ENCODE measurements around the gene RAB11FIP4.

RAB11FIP4 gene

GRCh38 chr17:31433811-31434726, 42.6 kb downstream of the RAB11FIP4 start:
- TF ChIP-seq ZNF324 (tag by site-specific recombination; IDR thresholded peaks at IDR 0.05): no peak
- no peak for TF ChIP-seq SCRT1 (tag by site-specific recombination; IDR thresholded peaks at IDR 0.05; ENCODE audit: borderline replicate concordance)
- TF ChIP-seq EGR2 (tag by site-specific recombination; IDR thresholded peaks at IDR 0.05; ENCODE audit: low read depth): no peak
- TF ChIP-seq ZNF398 (tag by site-specific recombination; IDR thresholded peaks at IDR 0.05): no peak
- no peak for TF ChIP-seq ZNF692 (tag by site-specific recombination; IDR thresholded peaks at IDR 0.05)
- no peak for TF ChIP-seq ZXDB (tag by site-specific recombination; IDR thresholded peaks at IDR 0.05)
- no peak for TF ChIP-seq ZNF558 (tag by site-specific recombination; IDR thresholded peaks at IDR 0.05)
- TF ChIP-seq ZFHX2 (tag by site-specific recombination; conservative IDR thresholded peaks at IDR 0.05): no peak
- no peak for TF ChIP-seq ZNF791 (tag by site-specific recombination; IDR thresholded peaks at IDR 0.05)
- no peak for TF ChIP-seq ZEB2 (tag by site-specific recombination; IDR thresholded peaks at IDR 0.05)
- TF ChIP-seq ZNF140 (tag by site-specific recombination; IDR thresholded peaks at IDR 0.05): no peak

GRCh38 chr17:31434727-31435050, 43.2 kb downstream of the RAB11FIP4 start:
- H3K4me1 ChIP-seq (ENCODE audit: control insufficient read depth, insufficient read depth, low read length): no peaks in the 10 kb centered on the region
- H3K4me3 ChIP-seq (ENCODE audit: low read depth, low read length): no peak overlapping the region
- CTCF ChIA-PET: interaction anchor here (0.7 to 6.6 kb wide), 8 partner anchors 10 to 408 kb away, joined by 3 to 111 read pairs (median 4); no protein-coding TSS in a partner anchor
- H3K9me3 ChIP-seq (ENCODE audit: control insufficient read depth, insufficient read depth, low read depth, low read length): no peaks in the 10 kb centered on the region
- POLR2A ChIA-PET: no interaction called here
- no peak overlapping the region for H3K27ac ChIP-seq (ENCODE audit: extremely low read depth, low read depth, low read length)
- no peak for TF ChIP-seq ZSCAN5A (tag by site-specific recombination; IDR thresholded peaks at IDR 0.05)
- H3K36me3 ChIP-seq (ENCODE audit: control insufficient read depth in 2 of 2, insufficient read depth in 1 of 2, low read length in 2 of 2): no peaks in the 10 kb centered on the region

More at GRCh38 chr17:31433811-31434726, 42.6 kb downstream of the RAB11FIP4 start:
- no peak overlapping the region for H3K27ac ChIP-seq (ENCODE audit: extremely low read depth, low read depth, low read length)
- ChIA-PET CTCF (interaction anchor here (0.7 to 6.6 kb wide), 5 partner anchors 84 to 409 kb away, joined by 3 to 111 read pairs (median 4); no protein-coding TSS in a partner anchor), POLR2A (interaction anchor here (0.6 kb wide), 1 partner anchor 564 kb away, joined by 6 read pairs; no protein-coding TSS in a partner anchor)
- H3K4me3 ChIP-seq (ENCODE audit: low read depth, low read length): no peak overlapping the region
- H3K9me3 ChIP-seq (ENCODE audit: control insufficient read depth, insufficient read depth, low read depth, low read length): no peaks in the 10 kb centered on the region
- no peaks in the 10 kb centered on the region for H3K4me1 ChIP-seq (ENCODE audit: control insufficient read depth, insufficient read depth, low read length)
- no peaks in the 10 kb centered on the region for H3K36me3 ChIP-seq (ENCODE audit: control insufficient read depth in 2 of 2, insufficient read depth in 1 of 2, low read length in 2 of 2)

- Histone ChIP-seq H3K4me1 (ENCODE audit: control insufficient read depth, insufficient read depth, low read length) (no peaks in the 10 kb centered on the region), H3K36me3 (ENCODE audit: control insufficient read depth in 2 of 2, insufficient read depth in 1 of 2, low read length in 2 of 2) (no peaks in the 10 kb centered on the region), H3K27ac (ENCODE audit: extremely low read depth, low read depth, low read length) (no peak overlapping the region), H3K9me3 (ENCODE audit: control insufficient read depth, insufficient read depth, low read depth, low read length) (no peaks in the 10 kb centered on the region), H3K4me3 (ENCODE audit: low read depth, low read length) (no peak overlapping the region)
- TF ChIP-seq ZSCAN5A (tag by site-specific recombination; IDR thresholded peaks at IDR 0.05): no peak
- TF ChIP-seq ZNF121 (tag by site-specific recombination; IDR thresholded peaks at IDR 0.05): no peak
- no peak for TF ChIP-seq ZNF202 (tag by site-specific recombination; IDR thresholded peaks at IDR 0.05; ENCODE audit: borderline replicate concordance)
- TF ChIP-seq KLF10 (tag by site-specific recombination; IDR thresholded peaks at IDR 0.05): no peak
- TF ChIP-seq TCF7L2 (IDR thresholded peaks at IDR 0.05; ENCODE audit: borderline replicate concordance, low read depth, low read length): no peak
- ChIA-PET POLR2A (no interaction called here), CTCF (interaction anchor here (0.6 to 6.6 kb wide), 8 partner anchors 9 to 705 kb away, joined by 3 to 111 read pairs (median 4); no protein-coding TSS in a partner anchor)
These were observed 44.1 kb downstream of the RAB11FIP4 start for GRCh38 chr17:31435581-31435980.

Data from HEK293 (cell line).